HG02970 (cell line): ENCODE results near the gene ECHDC3.
"Not testable (repeated sequence)": the region's sequence is repeated elsewhere in the genome, so short reads cannot be mapped to it uniquely, and the experiment has no call there.

Experiments
- ATAC-seq: cut with Tn5 transposase; IDR thresholded peaks from one replicate; pipeline ENCODE4 v1.9.1; 2021; ENCODE audit warnings: mild to moderate bottlenecking, moderate library complexity, moderate number of reproducible peaks; ENCODE audit not compliant: unreplicated experiment, low FRiP score

The ECHDC3 gene

DNA sequence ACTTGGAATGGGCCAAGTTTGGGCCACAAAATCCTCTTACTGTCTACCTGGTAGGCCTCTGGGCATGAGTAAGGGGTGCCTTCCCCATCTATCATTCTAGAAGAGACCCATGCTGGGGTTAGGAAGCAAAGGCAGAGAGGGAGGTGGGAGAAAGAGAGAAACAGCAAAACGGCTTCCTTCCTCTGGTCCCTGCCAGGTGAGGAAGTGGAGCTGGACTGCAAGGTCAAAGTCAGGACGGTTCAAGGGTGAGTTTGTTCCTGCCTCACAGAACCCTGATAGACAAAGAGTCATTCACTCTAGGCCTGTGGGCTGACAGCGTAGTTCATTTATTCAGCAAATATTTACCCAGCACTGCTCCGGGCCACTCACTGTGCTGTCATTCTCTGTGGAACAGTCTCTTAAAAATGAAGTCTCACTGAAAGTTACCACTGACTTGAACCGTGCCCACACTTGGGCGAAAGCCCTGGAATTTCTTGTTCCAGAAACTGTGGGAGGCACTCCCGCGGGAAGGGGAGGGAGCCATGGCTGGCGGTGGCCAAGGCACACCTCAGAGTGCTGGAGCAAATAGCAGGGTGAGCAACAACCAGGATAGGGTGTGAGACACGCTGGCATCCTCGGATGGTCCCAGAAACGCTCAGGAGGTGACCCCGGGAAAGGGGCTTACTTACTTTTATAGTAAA is 26.2 kb upstream of the ECHDC3 start:
- no peak for ATAC-seq

DNA sequence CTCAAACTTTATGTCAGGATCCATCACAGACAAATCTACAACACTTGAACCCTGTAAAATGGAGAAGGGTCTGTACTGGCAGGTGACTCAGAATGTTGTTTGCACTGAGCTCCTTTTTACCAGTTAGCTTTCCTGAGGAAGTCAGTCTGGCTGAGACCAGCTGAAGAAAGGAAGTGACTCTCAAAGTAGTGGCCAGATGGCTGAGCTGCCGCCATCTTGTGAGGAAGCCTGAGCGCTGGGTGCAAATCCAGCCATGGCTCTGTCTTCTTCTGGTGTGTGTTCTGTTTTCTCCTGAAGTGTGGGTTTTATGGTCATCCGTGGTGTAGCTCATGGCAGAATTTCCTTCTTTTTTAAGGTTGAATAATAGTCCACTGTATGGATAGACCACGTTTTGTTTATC is 25.5 kb upstream of the ECHDC3 start:
- ATAC-seq, result no peak

DNA sequence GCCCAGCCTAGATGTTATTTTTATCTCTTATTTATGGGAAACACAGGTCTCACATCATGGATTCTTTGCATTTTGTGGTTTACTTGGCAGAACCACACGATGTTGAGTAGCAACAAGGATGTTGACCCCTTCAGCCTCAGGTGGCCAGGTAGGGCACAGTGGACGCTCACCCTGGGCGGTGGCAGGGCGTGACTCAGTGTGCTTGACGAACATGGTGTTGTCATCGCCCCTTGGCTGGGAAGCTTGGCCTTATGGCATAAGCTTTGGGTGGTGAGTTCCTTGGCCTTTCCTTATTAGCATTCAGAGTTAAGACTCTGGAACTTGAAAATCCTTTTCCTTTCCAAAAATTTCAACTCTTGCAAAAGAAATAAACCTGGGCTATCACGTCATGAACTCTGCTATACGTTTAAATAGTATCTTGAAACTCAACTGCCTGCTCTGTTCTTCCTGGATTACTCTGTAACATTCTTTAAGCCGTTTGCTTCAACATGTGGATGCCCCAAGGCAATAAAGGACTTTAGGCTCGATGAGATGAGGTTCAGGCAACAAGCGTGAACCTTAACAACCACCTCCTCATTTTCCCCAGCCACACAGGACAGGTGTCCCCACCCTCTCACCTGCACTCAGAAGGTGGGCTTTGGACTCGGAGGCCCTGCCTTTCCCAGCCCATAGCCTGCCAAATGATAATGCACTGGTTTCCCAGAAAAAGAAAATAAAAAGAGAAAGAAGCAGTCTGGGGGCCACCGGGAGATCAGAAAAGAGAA is 22.5 kb upstream of the ECHDC3 start:
- ATAC-seq, result no peak

- ATAC-seq, result no peak
These were observed 21.9 kb upstream of the ECHDC3 start for GRCh38 chr10:11720260-11720741.

DNA sequence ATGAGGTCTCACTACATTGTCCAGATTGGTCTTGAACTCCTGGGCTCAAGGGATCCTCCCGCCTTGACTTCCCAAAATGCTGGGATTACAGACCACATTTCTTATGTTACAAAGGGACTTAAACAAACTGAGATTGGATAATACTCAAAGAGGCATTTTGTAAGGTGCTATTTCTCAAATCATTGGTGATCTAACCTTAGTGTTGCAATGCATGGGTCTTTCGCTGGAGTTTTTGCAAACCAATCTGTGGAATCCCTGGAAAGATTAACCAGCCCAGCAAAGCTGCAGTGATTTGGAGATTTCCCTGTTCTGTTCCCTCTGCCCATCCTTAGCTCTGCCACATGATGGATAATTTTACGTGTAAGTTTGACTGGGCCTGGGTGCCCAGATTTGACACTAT is 20.4 kb upstream of the ECHDC3 start:
- no peak for ATAC-seq

- ATAC-seq, result no peak
These were observed 18.8 kb upstream of the ECHDC3 start for GRCh38 chr10:11723359-11723758.

DNA sequence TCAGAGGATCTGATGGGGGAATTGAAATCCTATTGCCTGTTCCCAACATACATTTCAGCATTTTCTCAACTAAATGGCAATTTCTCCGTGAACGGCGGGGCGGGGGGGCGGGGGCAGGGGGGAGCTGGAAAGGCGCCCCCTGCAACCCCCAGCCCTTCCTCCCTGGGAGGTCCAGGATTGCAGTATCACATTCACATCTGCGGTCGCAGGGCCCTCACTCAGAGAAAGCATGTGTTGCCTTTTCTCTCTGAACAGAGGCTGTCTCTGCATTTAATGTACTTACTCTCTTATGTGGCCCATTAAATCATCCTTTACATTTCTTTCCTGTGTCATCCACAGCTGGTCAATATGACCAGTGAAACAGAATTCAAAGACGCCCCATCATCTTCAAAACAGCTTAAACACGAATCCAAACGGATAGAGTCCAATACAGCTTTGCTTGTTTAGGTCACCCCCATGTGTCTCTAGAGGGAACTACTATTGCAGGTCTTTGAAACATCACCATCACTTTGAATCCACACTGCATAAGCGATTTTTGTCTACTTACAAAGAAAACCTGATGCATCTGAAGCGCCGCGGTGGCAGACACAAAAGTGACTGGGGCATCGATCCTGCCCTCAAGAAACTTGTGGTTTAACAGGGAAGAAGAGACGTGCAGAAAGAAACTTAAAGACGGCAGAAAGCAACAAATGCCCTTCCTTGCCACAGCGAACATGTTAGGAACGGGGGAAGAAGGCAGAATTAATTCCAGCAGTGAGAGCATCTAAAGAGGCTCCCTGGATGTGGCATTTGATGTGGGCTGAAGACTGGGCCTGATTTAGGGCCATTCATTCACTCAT is 17.0 kb upstream of the ECHDC3 start:
- no peak for ATAC-seq

GRCh38 chr10:11725912-11726311 is 16.3 kb upstream of the ECHDC3 start:
- no peak for ATAC-seq

- ATAC-seq, result no peak
These were observed 14.6 kb upstream of the ECHDC3 start for GRCh38 chr10:11727563-11727962.

DNA sequence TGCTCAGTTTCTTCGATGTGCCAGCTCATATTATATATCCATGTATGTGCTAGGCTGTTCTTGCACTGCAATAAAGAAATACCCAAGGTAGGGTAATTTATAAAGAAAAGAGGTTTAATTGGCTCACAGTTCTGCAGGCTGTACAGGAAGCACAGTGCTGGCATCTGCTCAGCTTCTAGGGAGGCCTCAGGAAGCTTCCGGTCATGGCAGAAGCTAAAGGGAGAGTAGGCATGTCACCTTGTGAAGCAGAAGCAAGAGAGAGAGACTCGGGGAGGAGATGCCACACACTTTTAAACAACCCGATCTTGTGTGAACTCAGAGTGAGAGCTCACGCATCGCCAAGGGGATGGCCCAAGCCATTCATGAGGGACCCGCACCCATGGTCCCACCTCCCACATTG is 13.8 kb upstream of the ECHDC3 start:
- ATAC-seq, result no peak

- no peak for ATAC-seq
These were observed 12.3 kb upstream of the ECHDC3 start for GRCh38 chr10:11729790-11730315.

GRCh38 chr10:11730779-11731178 is 11.4 kb upstream of the ECHDC3 start:
- no peak for ATAC-seq

GRCh38 chr10:11736767-11737166 is 5.4 kb upstream of the ECHDC3 start:
- not testable (repeated sequence) for ATAC-seq

- ATAC-seq, result not testable (repeated sequence)
These were observed 4.7 kb upstream of the ECHDC3 start for GRCh38 chr10:11737258-11738032.

DNA sequence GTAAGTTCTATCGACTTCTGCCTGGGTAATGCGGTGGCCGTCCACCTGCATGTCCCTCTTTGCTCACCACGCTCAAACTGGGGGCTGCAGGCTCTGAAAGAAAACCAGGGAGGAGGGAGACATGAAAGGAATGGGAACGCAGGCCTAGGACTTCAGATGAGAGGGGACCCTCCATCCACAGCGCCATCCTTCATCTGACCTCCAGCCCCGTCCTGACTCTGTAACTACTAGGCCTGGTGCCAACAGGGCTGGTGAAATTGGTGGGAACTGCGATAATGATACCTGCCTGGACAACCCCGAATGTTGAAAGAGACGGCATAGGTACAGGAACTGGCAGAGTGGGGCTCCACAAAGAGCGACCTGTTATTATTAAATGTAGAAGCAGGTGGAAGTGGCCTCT is 1.3 kb upstream of the ECHDC3 start:
- ATAC-seq, result no peak

DNA sequence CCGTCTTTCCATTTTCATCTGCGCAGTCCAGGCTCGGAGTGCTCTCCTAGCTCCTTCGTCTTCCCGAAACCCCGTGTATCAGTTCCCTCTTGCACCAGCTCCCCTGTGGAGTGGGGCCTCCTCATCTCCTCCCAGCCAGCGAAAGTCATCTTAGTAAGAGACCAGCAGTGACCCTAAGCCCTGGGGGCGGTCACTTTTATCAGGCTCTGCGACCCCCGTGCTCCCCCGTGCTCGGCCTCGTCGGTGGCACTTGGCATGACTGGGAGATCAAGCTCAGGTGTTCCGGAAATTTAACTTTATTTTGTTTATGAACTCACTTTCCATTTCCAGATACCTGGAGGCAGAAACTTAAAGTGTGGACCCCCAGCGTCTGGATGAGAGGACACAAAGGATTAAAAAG is 574 bp upstream of the ECHDC3 start:
- ATAC-seq, result no peak

- ATAC-seq, result no peak
These were observed 657 bp downstream of the ECHDC3 start for GRCh38 chr10:11742779-11743298.

- no peak for ATAC-seq
These were observed 1.5 kb downstream of the ECHDC3 start for GRCh38 chr10:11743461-11744338.

GRCh38 chr10:11745045-11745444 is 2.9 kb downstream of the ECHDC3 start:
- ATAC-seq, result no peak
